OCI-LY7 (cell line): ENCODE measurements around the gene PCBD2. TPM values are rescaled to one million over a fixed set of nuclear protein-coding genes. Genes with fewer than 3 reads are reported as not detected.
"Not testable (repeated sequence)": the region's sequence is repeated elsewhere in the genome, so short reads cannot be mapped to it uniquely, and the experiment has no call there.

Experiments
- BruUV-seq: library from RNA; stranded (reverse); fragments of 400-500 nt; replicated peaks from 2 replicates; lab custom pipeline; 2021; lab: Mats Ljungman, UMichigan
- CTCF ChIA-PET: fragments of 300-600 bp; sonication (Branson Sonifier 250); formaldehyde crosslinking; loops from one replicate; lab custom pipeline; 2022; ENCODE audit warnings: antibody characterized with exemption; ENCODE audit not compliant: unreplicated experiment; lab: Charles Lee
- POLR2A ChIA-PET: fragments of 300-600 bp; sonication (Branson Sonifier 250); formaldehyde crosslinking; loops from one replicate; lab custom pipeline; 2022; ENCODE audit warnings: antibody characterized with exemption; lab: Charles Lee
- DNase-seq: peaks from one replicate; pipeline ENCODE4 v3.0.0-alpha.2; 2015; ENCODE audit warnings: low spot score
- H2AFZ ChIP-seq: fragments of 200-600 bp; sonication (generic), shearing (Covaris generic); 2 replicates; pipeline ENCODE4 v1.6.1; 2014; ENCODE audit warnings: mild to moderate bottlenecking, antibody characterized with exemption, low read length, moderate library complexity
- H3K27ac ChIP-seq: fragments of 200-600 bp; sonication (generic); 2 replicates; pipeline ENCODE4 v1.5.1; 2014; ENCODE audit warnings: mixed run types, low read depth, mild to moderate bottlenecking, moderate library complexity, low read length, inconsistent platforms; ENCODE audit not compliant: poor library complexity, severe bottlenecking
- H3K36me3 ChIP-seq: fragments of 200-600 bp; sonication (generic); 2 replicates; pipeline ENCODE4 v1.6.1; 2014; ENCODE audit warnings: mild to moderate bottlenecking, antibody characterized with exemption, low read length, moderate library complexity, mixed read lengths; ENCODE audit not compliant: insufficient read depth
- H3K4me1 ChIP-seq: fragments of 200-600 bp; sonication (generic); 2 replicates; pipeline ENCODE4 v1.5.1; 2014; ENCODE audit warnings: mild to moderate bottlenecking, low read length; ENCODE audit not compliant: insufficient read depth, poor library complexity, severe bottlenecking
- H3K4me2 ChIP-seq: fragments of 200-600 bp; sonication (generic); 2 replicates; pipeline ENCODE4 v1.6.1; 2014; ENCODE audit warnings: mild to moderate bottlenecking, low read length
- H3K4me3 ChIP-seq: fragments of 200-600 bp; sonication (generic); 2 replicates; pipeline ENCODE4 v1.5.1; 2014; ENCODE audit warnings: mild to moderate bottlenecking, low read depth, low read length; ENCODE audit not compliant: poor library complexity, severe bottlenecking
- H3K79me2 ChIP-seq: fragments of 200-600 bp; sonication (generic); 2 replicates; pipeline ENCODE4 v1.6.1; 2016; ENCODE audit warnings: low read depth, mild to moderate bottlenecking, low read length, moderate library complexity, mixed read lengths; ENCODE audit not compliant: insufficient read depth
- H3K9me2 ChIP-seq: fragments of 200-600 bp; sonication (generic); 2 replicates; pipeline ENCODE4 v1.6.1; 2016; ENCODE audit warnings: mild to moderate bottlenecking, low read length, mixed read lengths; ENCODE audit not compliant: insufficient read depth
- H3K9me3 ChIP-seq: fragments of 200-600 bp; sonication (generic); 2 replicates; pipeline ENCODE4 v1.6.1; 2014; ENCODE audit warnings: mild to moderate bottlenecking, mixed run types, low read length, mixed read lengths
- H4K20me1 ChIP-seq: fragments of 200-600 bp; sonication (generic); 2 replicates; pipeline ENCODE4 v1.6.1; 2014; ENCODE audit warnings: mild to moderate bottlenecking, antibody characterized with exemption, low read length, moderate library complexity, mixed read lengths; ENCODE audit not compliant: insufficient read depth
- CTCF ChIP-seq: fragments of 200-600 bp; sonication (generic); conservative IDR thresholded peaks from 2 replicates; pipeline ENCODE4 v1.5.1; 2014; ENCODE audit warnings: mild to moderate bottlenecking, antibody characterized with exemption, low read length, moderate library complexity, mixed read lengths
- EZH2phosphoT487 ChIP-seq: fragments of 200-600 bp; sonication (generic); IDR thresholded peaks from 2 replicates; pipeline ENCODE4 v1.6.1; 2018; ENCODE audit warnings: low read depth, borderline replicate concordance, mild to moderate bottlenecking, mixed run types, antibody characterized with exemption, low read length, moderate library complexity, mixed read lengths
- intact Hi-C: fragments of 100-400 bp; cut with micrococcal nuclease; formaldehyde crosslinking; loops from one replicate; pipeline ENCODE4 v1.10.0; 2022; ENCODE audit not compliant: unreplicated experiment
- total RNA-seq, 2 experiments: library from RNA; depleted of rRNA in 1 of 2; stranded (reverse); fragments of >200 nt in 1 of 2; shearing (Covaris generic) in 1 of 2; gene quantifications; 2 replicates each; pipeline ENCODE4 v1.2.3, GENCODE V29; 2014 to 2022

The PCBD2 gene
- total RNA-seq, 2 experiments from 2014 or later = 12.2 to 34.3 TPM

DNA sequence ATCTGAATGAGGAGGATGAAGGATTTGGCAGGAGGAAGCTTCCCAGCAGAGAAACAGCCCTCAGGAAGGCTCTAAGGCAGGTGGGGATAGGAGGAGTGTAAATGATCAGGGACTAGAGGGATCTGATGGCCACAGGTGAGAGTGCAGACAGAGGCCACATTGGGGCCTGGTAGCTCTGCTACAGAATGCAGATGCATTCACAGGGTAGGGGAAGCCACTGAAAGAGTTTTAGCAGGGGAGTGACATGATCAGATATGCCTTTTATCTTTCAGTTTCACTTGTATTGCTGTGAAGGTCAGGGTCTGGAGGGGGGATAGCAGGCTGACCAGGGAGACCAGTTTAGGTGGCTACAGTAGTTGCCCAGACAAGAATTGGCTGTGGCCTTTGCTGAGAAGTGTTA, 27.8 kb upstream of the PCBD2 start:
- Histone ChIP-seq H3K36me3 (no peaks in the 10 kb centered on the region), H3K9me3 (no peaks in the 10 kb centered on the region), H4K20me1 (no peaks in the 10 kb centered on the region), H2AFZ (no peak overlapping the region), H3K27ac (no peak overlapping the region), H3K4me3 (no peak overlapping the region), H3K9me2 (no peaks in the 10 kb centered on the region), H3K4me2 (peak overlapping the region; percentile 85; the same call in 1 of the 2 replicates), H3K4me1 (peaks cover 38% of the 10 kb centered on the region), H3K79me2 (peaks cover 27% of the 10 kb centered on the region; the same call in 1 of the 2 replicates)
- TF ChIP-seq EZH2phosphoT487 (no peak), CTCF (no peak)
- ChIA-PET CTCF (interaction anchor here (0.9 kb wide), 1 partner anchor 25 kb away, joined by 3 read pairs; no protein-coding TSS in a partner anchor), POLR2A (interaction anchor here (0.8 to 1.1 kb wide), 2 partner anchors 15 to 25 kb away, joined by 3 to 6 read pairs; no protein-coding TSS in a partner anchor)
- BruUV-seq = no TSS peak
- DNase-seq = peak; percentile 24
- intact Hi-C loops = no loop called here

- H3K36me3 ChIP-seq = no peaks in the 10 kb centered on the region
- no peak for DNase-seq
- no peaks in the 10 kb centered on the region for H3K9me2 ChIP-seq
- H3K4me1 ChIP-seq = peaks cover 31% of the 10 kb centered on the region
- no peak overlapping the region for H3K27ac ChIP-seq
- intact Hi-C loops = no loop called here
- no peak overlapping the region for H3K4me3 ChIP-seq
- H2AFZ ChIP-seq = no peak overlapping the region
- BruUV-seq = no TSS peak
- H3K4me2 ChIP-seq = no peak overlapping the region
- ChIA-PET CTCF (no interaction called here), POLR2A (interaction anchor here (0.6 to 1.2 kb wide), 2 partner anchors 197 to 293 kb away, joined by 3 read pairs; no protein-coding TSS in a partner anchor)
- peaks cover 27% of the 10 kb centered on the region; the same call in 1 of the 2 replicates for H3K79me2 ChIP-seq
- no peak for TF ChIP-seq EZH2phosphoT487
- TF ChIP-seq CTCF = no peak
- no peaks in the 10 kb centered on the region for H3K9me3 ChIP-seq
- H4K20me1 ChIP-seq = no peaks in the 10 kb centered on the region
These were observed 26.5 kb upstream of the PCBD2 start for GRCh38 chr5:134878403-134878802.

DNA sequence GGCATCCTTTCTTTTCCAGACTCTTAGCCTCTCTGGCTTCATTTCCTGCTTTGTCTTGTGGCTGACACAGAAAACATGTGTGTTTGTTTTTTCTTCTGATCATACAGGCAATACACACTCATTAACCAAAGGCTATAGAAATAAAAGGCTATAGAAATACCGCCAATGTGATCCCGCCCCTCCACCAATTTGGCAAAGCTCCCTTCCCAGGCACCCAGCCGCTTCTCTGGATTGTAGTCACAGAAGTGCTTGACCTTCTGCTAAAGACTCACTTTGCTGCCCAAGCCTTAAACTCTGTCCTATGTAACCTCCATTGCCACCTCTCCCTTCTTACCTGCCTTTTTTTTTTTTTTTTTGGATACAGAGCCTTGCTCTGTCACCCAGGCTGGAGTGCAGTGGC, 25.5 kb upstream of the PCBD2 start:
- no peaks in the 10 kb centered on the region for H3K9me2 ChIP-seq
- intact Hi-C loops = no loop called here
- H2AFZ ChIP-seq = no peak overlapping the region
- H3K79me2 ChIP-seq = peaks cover 27% of the 10 kb centered on the region; the same call in 1 of the 2 replicates
- H3K4me2 ChIP-seq = no peak overlapping the region
- BruUV-seq = no TSS peak
- ChIA-PET POLR2A (interaction anchor here (0.6 to 1.2 kb wide), 2 partner anchors 39 to 294 kb away, joined by 3 read pairs; no protein-coding TSS in a partner anchor), CTCF (no interaction called here)
- no peaks in the 10 kb centered on the region for H3K36me3 ChIP-seq
- peaks cover 25% of the 10 kb centered on the region for H3K4me1 ChIP-seq
- no peak overlapping the region for H3K4me3 ChIP-seq
- no peaks in the 10 kb centered on the region for H3K9me3 ChIP-seq
- H4K20me1 ChIP-seq = no peaks in the 10 kb centered on the region
- no peak for TF ChIP-seq CTCF
- no peak for TF ChIP-seq EZH2phosphoT487
- no peak for DNase-seq
- no peak overlapping the region for H3K27ac ChIP-seq

DNA sequence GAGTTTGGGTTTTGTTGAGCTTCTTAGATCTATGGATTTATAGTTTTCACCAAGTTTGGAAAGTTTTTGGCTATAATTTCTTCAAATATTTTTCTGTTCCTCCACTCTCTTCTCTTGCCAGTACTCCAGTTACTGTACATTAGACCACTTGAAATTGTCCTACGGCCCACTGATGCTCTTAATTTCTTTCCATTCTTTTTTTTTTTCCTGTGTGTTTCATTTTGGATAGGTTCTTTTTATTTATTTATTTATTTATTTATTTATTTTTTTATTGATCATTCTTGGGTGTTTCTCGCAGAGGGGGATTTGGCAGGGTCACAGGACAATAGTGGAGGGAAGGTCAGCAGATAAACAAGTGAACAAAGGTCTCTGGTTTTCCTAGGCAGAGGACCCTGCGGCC, 24.0 kb upstream of the PCBD2 start:
- Histone ChIP-seq H3K79me2 (peaks cover 24% of the 10 kb centered on the region), H3K4me1 (peaks cover 21% of the 10 kb centered on the region)
- H3K4me2 ChIP-seq, BruUV-seq, POLR2A ChIA-PET, H2AFZ ChIP-seq, CTCF ChIA-PET, H3K36me3 ChIP-seq, H3K9me3 ChIP-seq, H4K20me1 ChIP-seq, DNase-seq, H3K9me2 ChIP-seq, H3K27ac ChIP-seq, intact Hi-C loops, H3K4me3 ChIP-seq: not testable (repeated sequence)
